ENCODE results near the gene ARF6.

The ARF6 gene

DNA sequence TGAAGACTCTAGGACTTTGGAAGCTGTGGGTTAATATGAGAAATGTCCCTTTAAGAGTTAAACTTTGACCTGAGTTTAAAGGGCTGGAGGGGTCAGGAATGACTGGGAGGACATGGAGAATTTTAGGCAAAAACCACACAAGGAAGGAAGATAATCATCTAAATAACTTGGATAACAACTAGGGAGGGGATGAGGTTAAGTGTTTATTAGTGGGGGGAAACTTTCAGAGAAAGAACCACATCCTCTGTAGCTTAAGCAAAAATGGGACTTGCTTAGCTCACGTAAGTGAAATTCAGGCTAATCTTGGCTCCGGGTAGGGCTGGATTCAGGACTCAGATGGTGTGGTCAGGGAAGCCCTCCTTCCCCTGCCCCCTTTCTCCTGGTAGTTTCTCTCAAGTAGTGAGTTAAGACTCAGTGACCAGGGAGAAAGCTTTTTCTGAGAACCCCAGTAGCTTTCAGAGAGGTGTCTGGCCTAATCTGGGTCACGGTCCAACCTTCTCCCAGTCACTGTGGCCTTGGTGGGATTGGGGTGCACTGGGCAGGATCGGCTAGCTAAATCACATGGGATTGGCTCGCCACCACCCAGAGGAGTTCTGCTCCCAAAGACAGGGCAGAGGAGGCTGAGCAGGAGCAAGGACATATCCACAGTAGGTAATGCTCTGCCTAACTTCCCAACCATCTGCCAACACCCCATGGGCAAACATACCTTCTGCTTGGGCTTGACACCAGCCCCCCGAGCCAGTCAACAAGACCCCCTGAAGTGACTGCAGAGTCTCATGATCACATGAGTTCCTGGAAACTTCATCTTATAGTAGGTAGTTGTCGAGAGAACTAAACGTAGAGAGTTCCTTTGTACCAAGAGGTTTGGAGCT is 52.8 kb downstream of the ARF6 start:
- no peak for DNase-seq
